Measurements from ENCODE around the gene CBX7.

DNA sequence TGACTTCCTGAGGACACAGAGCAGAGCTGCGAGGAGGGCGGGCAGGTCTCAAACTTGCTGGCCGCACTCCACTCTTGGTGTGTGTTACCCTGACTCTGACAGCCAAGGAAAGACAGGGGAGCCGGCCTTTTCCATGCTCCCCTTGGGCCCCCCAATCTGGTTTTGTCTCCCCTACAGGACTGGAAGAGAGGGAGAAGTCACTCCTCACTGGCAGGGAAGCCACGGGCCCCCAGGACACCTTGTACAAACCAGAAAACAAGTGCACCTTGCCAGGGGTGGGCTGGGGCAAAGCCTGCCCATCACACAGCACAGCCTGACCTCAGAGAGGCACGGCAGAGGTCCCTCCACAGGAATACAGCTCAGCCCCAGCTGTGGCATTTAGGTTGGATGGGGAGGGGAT is 20.2 kb downstream of the CBX7 start:
- TF ChIP-seq CTCF (conservative IDR thresholded peaks at IDR 0.05; ENCODE audit: low read depth in 2 of 2) (no peak), EZH2 (IDR thresholded peaks at IDR 0.05; ENCODE audit: low read depth, unreplicated experiment) (no peak), REST (IDR thresholded peaks at IDR 0.05; ENCODE audit: unreplicated experiment) (no peak), POLR2AphosphoS5 (IDR thresholded peaks at IDR 0.05; ENCODE audit: low read depth) (no peak), STAT1 (IDR thresholded peaks at IDR 0.05; ENCODE audit: unreplicated experiment) (no peak), EZH2phosphoT487 (IDR thresholded peaks at IDR 0.05; ENCODE audit: unreplicated experiment) (no peak), JUNB (IDR thresholded peaks at IDR 0.05; ENCODE audit: unreplicated experiment) (no peak), CREB1 (CRISPR knock-in tag; IDR thresholded peaks at IDR 0.05; ENCODE audit: low read depth) (no peak), ZNF331 (CRISPR knock-in tag; IDR thresholded peaks at IDR 0.05; ENCODE audit: low read depth) (no peak)
- TF ChIP-seq, protein P1, sequence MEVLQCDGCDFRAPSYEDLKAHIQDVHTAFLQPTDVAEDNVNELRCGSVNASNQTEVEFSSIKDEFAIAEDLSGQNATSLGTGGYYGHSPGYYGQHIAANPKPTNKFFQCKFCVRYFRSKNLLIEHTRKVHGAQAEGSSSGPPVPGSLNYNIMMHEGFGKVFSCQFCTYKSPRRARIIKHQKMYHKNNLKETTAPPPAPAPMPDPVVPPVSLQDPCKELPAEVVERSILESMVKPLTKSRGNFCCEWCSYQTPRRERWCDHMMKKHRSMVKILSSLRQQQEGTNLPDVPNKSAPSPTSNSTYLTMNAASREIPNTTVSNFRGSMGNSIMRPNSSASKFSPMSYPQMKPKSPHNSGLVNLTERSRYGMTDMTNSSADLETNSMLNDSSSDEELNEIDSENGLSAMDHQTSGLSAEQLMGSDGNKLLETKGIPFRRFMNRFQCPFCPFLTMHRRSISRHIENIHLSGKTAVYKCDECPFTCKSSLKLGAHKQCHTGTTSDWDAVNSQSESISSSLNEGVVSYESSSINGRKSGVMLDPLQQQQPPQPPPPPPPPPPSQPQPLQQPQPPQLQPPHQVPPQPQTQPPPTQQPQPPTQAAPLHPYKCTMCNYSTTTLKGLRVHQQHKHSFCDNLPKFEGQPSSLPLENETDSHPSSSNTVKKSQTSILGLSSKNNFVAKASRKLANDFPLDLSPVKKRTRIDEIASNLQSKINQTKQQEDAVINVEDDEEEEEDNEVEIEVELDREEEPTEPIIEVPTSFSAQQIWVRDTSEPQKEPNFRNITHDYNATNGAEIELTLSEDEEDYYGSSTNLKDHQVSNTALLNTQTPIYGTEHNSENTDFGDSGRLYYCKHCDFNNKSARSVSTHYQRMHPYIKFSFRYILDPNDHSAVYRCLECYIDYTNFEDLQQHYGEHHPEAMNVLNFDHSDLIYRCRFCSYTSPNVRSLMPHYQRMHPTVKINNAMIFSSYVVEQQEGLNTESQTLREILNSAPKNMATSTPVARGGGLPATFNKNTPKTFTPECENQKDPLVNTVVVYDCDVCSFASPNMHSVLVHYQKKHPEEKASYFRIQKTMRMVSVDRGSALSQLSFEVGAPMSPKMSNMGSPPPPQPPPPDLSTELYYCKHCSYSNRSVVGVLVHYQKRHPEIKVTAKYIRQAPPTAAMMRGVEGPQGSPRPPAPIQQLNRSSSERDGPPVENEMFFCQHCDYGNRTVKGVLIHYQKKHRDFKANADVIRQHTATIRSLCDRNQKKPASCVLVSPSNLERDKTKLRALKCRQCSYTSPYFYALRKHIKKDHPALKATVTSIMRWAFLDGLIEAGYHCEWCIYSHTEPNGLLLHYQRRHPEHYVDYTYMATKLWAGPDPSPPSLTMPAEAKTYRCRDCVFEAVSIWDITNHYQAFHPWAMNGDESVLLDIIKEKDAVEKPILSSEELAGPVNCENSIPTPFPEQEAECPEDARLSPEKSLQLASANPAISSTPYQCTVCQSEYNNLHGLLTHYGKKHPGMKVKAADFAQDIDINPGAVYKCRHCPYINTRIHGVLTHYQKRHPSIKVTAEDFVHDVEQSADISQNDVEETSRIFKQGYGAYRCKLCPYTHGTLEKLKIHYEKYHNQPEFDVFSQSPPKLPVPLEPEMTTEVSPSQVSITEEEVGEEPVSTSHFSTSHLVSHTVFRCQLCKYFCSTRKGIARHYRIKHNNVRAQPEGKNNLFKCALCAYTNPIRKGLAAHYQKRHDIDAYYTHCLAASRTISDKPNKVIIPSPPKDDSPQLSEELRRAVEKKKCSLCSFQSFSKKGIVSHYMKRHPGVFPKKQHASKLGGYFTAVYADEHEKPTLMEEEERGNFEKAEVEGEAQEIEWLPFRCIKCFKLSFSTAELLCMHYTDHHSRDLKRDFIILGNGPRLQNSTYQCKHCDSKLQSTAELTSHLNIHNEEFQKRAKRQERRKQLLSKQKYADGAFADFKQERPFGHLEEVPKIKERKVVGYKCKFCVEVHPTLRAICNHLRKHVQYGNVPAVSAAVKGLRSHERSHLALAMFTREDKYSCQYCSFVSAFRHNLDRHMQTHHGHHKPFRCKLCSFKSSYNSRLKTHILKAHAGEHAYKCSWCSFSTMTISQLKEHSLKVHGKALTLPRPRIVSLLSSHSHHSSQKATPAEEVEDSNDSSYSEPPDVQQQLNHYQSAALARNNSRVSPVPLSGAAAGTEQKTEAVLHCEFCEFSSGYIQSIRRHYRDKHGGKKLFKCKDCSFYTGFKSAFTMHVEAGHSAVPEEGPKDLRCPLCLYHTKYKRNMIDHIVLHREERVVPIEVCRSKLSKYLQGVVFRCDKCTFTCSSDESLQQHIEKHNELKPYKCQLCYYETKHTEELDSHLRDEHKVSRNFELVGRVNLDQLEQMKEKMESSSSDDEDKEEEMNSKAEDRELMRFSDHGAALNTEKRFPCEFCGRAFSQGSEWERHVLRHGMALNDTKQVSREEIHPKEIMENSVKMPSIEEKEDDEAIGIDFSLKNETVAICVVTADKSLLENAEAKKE (CRISPR knock-in tag; IDR thresholded peaks at IDR 0.05) = no peak

Data from GM23338 (cell line).